ENCODE data around the gene MSX1. TPM values are rescaled to one million over a fixed set of nuclear protein-coding genes. Genes with fewer than 3 reads are reported as not detected.

Gene MSX1
- total RNA-seq, 1 donor from 2014 or later: 3.4 TPM

- no peak for TF ChIP-seq CTCF (IDR thresholded peaks at IDR 0.05; ENCODE audit: borderline replicate concordance)
- H3K4me3 ChIP-seq: no peak overlapping the region
- H3K9me3 ChIP-seq (replicated peaks): no peaks in the 10 kb centered on the region
- DNase-seq: no peak
- intact Hi-C loops (cut with micrococcal nuclease): no loop called here
- H3K27ac ChIP-seq (replicated peaks): no peak overlapping the region
- peaks cover 96% of the 10 kb centered on the region for H3K27me3 ChIP-seq (ENCODE audit: low read depth)
- H3K4me1 ChIP-seq: no peaks in the 10 kb centered on the region
- H3K36me3 ChIP-seq: no peaks in the 10 kb centered on the region
These were observed 16.7 kb upstream of the MSX1 start for GRCh38 chr4:4842476-4843441.

- Histone ChIP-seq H3K4me3 (no peak overlapping the region), H3K27me3 (ENCODE audit: low read depth) (peaks cover 100% of the 10 kb centered on the region), H3K36me3 (no peaks in the 10 kb centered on the region), H3K9me3 (replicated peaks) (no peaks in the 10 kb centered on the region), H3K27ac (replicated peaks) (no peak overlapping the region), H3K4me1 (no peaks in the 10 kb centered on the region)
- TF ChIP-seq CTCF (IDR thresholded peaks at IDR 0.05; ENCODE audit: borderline replicate concordance): no peak
- no peak for DNase-seq
- intact Hi-C loops (cut with micrococcal nuclease): no loop called here
These were observed 15.7 kb upstream of the MSX1 start for GRCh38 chr4:4843635-4844291.

DNA sequence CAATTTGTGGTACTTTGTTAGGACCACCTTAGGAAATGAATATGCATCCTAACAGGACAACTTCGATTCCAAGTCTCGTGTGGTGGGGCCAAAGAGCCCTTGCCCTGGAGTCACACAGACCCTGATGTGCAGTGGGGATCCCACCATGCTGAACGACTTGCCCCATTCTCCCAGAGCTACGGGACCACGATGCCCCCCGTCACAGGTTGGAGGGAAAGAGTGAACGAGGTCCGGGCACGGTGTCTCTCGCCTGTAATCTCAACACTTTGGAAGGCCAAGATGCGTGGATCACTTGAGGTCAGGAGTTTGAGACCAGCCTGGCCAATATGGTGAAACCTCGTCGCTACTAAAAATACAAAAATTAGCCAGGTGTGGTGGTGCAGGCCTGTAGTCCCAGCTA lies 14.4 kb upstream of the MSX1 start:
- H3K36me3 ChIP-seq: no peaks in the 10 kb centered on the region
- intact Hi-C loops (cut with micrococcal nuclease): no loop called here
- H3K27me3 ChIP-seq (ENCODE audit: low read depth): peaks cover 100% of the 10 kb centered on the region
- DNase-seq: no peak
- H3K27ac ChIP-seq (replicated peaks): no peak overlapping the region
- H3K9me3 ChIP-seq (replicated peaks): no peaks in the 10 kb centered on the region
- TF ChIP-seq CTCF (IDR thresholded peaks at IDR 0.05; ENCODE audit: borderline replicate concordance): no peak
- no peaks in the 10 kb centered on the region for H3K4me1 ChIP-seq
- no peak overlapping the region for H3K4me3 ChIP-seq

DNA sequence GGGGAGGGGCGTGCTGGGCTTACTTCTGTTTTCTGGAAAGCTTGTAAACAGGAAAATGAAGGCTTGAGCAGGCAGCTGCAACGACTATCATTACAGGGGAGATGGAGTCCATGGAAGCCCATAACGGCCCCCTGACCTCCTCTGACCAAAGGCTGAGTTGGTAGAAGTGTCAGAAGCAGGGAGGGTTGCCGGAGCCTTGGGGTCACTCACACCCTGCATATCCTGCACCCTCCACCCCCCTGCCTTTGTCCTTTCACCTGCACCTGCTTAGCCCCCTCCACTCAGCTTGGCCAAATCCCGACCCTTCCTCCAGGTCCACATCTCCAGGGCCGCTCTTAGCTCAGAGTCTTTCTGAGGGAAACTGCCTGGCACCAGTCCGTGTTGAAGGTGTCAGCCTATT lies 12.5 kb upstream of the MSX1 start:
- Histone ChIP-seq H3K27ac (replicated peaks) (no peak overlapping the region), H3K4me1 (no peaks in the 10 kb centered on the region), H3K4me3 (no peak overlapping the region), H3K27me3 (ENCODE audit: low read depth) (peaks cover 100% of the 10 kb centered on the region), H3K9me3 (replicated peaks) (no peaks in the 10 kb centered on the region), H3K36me3 (no peaks in the 10 kb centered on the region)
- no peak for DNase-seq
- intact Hi-C loops (cut with micrococcal nuclease): no loop called here
- TF ChIP-seq CTCF (IDR thresholded peaks at IDR 0.05; ENCODE audit: borderline replicate concordance): no peak

DNA sequence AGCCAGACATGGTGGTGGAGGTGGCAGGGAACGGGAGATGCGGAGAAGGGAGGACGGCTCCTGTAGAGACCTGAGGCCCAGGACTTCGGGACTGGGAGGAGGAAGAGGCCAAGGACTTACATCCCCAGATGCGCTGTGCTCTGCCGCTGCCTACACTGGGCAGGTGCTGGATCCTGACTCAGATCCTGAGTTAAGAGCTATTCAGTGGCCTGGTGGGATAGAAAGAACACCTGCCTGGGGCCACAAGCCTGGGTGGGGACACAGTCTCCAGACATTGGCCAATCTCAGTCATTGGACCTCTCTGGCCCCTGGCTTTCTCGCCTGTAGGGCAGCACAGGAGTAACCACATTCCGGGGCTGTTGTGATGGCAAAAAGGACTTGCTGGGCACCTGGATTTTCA lies 10.9 kb upstream of the MSX1 start:
- Histone ChIP-seq H3K36me3 (no peaks in the 10 kb centered on the region), H3K27me3 (ENCODE audit: low read depth) (peaks cover 100% of the 10 kb centered on the region), H3K4me1 (peaks cover 13% of the 10 kb centered on the region), H3K27ac (replicated peaks) (no peak overlapping the region), H3K9me3 (replicated peaks) (no peaks in the 10 kb centered on the region), H3K4me3 (no peak overlapping the region)
- DNase-seq: no peak
- no peak for TF ChIP-seq CTCF (IDR thresholded peaks at IDR 0.05; ENCODE audit: borderline replicate concordance)
- intact Hi-C loops (cut with micrococcal nuclease): no loop called here
